ENCODE data around the gene CCDC91. TPM values are rescaled to one million over a fixed set of nuclear protein-coding genes. Genes with fewer than 3 reads are reported as not detected.

The CCDC91 gene
- total and polyA plus RNA-seq, 9 of the 15 experiments (the other 6 are each of a cell fraction or from before 2014, with no cell fraction given) = 10.1 to 31.1 (median 26.3) TPM

- TF ChIP-seq BDP1 (IDR thresholded peaks at IDR 0.05; ENCODE audit: insufficient read depth, insufficient read length) (no peak), ZBTB12 (CRISPR knock-in tag; IDR thresholded peaks at IDR 0.05) (no peak), NCOR1 (IDR thresholded peaks at IDR 0.05) (peak; percentile 98), BCLAF1 (IDR thresholded peaks at IDR 0.05; ENCODE audit: borderline replicate concordance in 1 of 2, control insufficient read depth in 1 of 2, low read depth in 2 of 2, low read length in 1 of 2) (no peak), HNRNPL (IDR thresholded peaks at IDR 0.05; ENCODE audit: low read depth, low read length) (no peak), GATA2 (CRISPR knock-in tag; IDR thresholded peaks at IDR 0.05) (peak; percentile 85), MTA1 (IDR thresholded peaks at IDR 0.05; ENCODE audit: borderline replicate concordance) (peak; percentile 30; the same call in 1 of the 2 replicates), SETDB1 (IDR thresholded peaks at IDR 0.05; ENCODE audit: low read length) (no peak), ZNF551 (CRISPR knock-in tag; IDR thresholded peaks at IDR 0.05) (no peak), HBP1 (CRISPR knock-in tag; IDR thresholded peaks at IDR 0.05) (no peak), PHF21A (IDR thresholded peaks at IDR 0.05; ENCODE audit: borderline replicate concordance, low read depth) (no peak), NR2F6 (CRISPR knock-in tag; IDR thresholded peaks at IDR 0.05) (no peak), CXXC5 (CRISPR knock-in tag; IDR thresholded peaks at IDR 0.05) (peak; percentile 64), E2F6 (IDR thresholded peaks at IDR 0.05; ENCODE audit: borderline replicate concordance in 1 of 2, extremely low read depth in 1 of 2, insufficient read depth in 1 of 2, insufficient read length in 1 of 2, low read depth in 1 of 2, low read length in 1 of 2, poor library complexity in 1 of 2, severe bottlenecking in 1 of 2) (no peak), ILF3 (IDR thresholded peaks at IDR 0.05; ENCODE audit: borderline replicate concordance) (no peak), SNRNP70 (optimal IDR thresholded peaks at IDR 0.05; ENCODE audit: low read depth, low read length) (no peak), NFIC (IDR thresholded peaks at IDR 0.05) (peak; percentile 93), ZZZ3 (IDR thresholded peaks at IDR 0.05) (no peak)
- TF ChIP-seq, protein P1, sequence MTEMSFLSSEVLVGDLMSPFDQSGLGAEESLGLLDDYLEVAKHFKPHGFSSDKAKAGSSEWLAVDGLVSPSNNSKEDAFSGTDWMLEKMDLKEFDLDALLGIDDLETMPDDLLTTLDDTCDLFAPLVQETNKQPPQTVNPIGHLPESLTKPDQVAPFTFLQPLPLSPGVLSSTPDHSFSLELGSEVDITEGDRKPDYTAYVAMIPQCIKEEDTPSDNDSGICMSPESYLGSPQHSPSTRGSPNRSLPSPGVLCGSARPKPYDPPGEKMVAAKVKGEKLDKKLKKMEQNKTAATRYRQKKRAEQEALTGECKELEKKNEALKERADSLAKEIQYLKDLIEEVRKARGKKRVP (CRISPR knock-in tag; IDR thresholded peaks at IDR 0.05) = peak; percentile 49; the same call in 1 of the 2 replicates
Observed at GRCh38 chr12:28192125-28192524, 1.9 kb downstream of the CCDC91 start (continued).
